ENCODE data around the gene GPLD1.
"Not testable (repeated sequence)": the region's sequence is repeated elsewhere in the genome, so short reads cannot be mapped to it uniquely, and the experiment has no call there.

Gene GPLD1

DNA sequence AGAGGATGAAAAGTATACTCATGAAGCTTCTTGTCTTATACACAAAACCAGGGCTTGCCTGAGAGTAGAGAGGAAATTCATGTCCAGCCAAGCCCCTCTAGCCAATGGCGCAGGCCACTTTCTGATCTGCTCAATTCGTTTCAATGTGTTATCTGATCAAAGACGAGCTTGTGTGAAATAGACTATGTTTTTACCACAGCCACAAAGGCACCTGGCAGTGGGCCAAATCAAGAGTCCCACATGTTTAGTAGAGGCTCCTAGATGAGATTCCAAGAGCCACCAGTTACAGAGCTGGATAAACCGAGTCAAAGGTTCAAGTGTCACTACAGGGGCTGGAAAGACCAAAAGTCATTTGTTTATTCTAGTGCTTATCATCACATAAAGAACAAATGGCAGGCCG lies 34.9 kb downstream of the GPLD1 start:
- DNase-seq, result no peak

DNA sequence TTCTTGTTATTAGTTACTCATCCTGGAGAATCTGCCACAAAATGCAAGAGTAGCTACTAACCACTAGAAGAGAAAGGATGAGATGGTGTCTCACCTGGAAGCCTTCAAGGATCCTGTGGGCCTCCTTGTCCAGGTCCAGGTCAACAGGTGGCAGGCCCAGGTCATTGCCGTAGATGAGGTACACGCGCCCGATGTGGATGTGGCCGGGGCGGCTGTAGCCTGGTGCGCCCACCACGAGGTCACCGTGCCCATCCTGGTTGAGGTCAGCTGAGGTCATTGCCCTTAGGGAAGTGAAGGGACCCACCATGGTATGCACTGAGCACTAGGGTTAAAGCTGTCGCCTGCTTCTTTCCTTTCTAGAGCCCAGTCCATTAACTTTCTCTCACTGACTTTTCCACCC lies 35.5 kb downstream of the GPLD1 start:
- DNase-seq, result no peak

- no peak for DNase-seq
Measured at GRCh38 chr6:24451581-24452388, 37.6 kb downstream of the GPLD1 start.

DNA sequence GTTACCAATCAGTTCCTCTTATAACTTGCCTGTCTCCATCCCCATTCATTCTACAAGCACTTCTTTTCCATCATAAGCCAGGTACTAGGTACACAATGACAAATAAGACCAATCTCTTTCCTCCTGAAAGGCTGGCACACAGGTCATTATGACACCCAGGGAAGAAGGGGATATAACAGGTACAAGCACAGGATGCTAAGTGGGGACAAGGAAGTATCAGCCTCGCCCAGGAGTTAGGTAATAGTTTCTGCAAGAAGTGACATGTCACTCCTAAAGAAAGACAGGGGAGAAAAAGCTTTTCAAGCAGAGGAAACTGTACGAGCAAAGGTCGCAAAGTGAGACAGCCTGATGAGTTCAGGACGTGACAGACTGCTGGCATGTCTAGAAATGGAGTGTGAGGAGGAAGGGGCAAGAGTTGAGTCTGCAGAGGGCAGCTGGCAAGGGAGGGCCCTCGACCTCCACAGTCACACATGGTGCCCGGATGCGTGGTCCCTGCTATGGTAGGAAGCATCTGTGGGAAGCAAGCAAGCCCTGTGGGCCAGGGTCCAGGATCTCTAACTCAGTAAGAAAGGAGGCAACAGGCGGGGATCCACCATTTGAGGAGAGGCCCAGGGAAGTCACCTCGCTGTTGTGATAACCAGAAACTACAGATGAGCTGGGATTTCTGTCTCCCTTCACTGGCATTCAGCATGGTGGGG lies 40.4 kb downstream of the GPLD1 start:
- no peak for DNase-seq

- no peak for DNase-seq
Measured at GRCh38 chr6:24448396-24448795, 41.0 kb downstream of the GPLD1 start.

GRCh38 chr6:24446670-24447069 lies 42.7 kb downstream of the GPLD1 start:
- no peak for DNase-seq

GRCh38 chr6:24445704-24446103 lies 43.7 kb downstream of the GPLD1 start:
- no peak for DNase-seq

GRCh38 chr6:24444588-24444987 lies 44.8 kb downstream of the GPLD1 start:
- no peak for DNase-seq

DNA sequence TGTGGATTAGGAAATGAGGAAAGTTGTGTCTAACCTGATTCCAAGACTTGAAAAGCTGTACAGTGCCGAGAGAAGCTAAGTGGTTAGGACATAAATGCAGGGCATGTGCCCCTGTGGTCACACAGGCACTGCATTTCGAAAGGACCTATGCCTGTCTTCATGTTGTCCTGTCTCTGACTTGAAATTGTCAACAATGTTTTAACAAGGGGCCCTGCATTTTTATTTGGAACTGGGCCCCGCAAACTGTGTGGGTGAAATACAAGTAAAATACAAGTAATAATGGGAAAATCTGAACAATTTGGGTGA lies 47.8 kb downstream of the GPLD1 start:
- DNase-seq, result no peak

- no peak for DNase-seq
Measured at GRCh38 chr6:24440897-24441598, 48.3 kb downstream of the GPLD1 start.

DNA sequence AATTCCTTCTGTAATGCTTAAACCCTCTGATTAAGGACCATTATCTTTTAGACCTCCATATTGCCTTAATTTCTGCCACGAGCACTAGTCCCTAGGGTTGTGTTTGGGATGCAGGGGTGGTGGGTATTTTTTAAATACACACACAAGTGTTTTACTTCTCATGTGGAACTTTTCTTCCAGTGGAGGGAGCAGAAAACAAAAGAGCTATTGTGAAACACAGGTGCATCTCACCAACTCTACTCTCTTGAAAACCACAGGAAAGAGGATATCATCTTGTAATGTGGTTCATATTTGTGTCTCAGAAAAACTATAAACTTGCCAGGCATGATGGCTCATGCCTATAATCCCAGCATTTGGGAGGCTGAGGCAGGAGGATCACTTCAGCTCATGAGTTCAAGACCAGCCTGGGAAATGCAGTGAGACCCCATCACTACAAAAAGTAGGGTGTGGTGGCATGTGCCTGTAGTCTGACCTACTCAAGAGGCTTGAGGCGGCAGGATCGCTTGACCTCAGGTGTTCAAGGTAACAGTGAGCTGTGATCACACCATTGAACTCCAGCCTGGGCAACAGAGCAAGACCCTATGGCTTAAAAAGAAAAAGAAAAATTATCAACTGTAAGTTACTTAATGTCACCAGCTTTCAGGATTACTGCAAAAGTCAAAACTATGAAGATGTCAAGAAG lies 49.4 kb downstream of the GPLD1 start:
- DNase-seq, result no peak

- no peak for DNase-seq
Measured at GRCh38 chr6:24436979-24437378, 52.4 kb downstream of the GPLD1 start.

- DNase-seq, result no peak
Measured at GRCh38 chr6:24432611-24433010, 56.8 kb downstream of the GPLD1 start.

DNA sequence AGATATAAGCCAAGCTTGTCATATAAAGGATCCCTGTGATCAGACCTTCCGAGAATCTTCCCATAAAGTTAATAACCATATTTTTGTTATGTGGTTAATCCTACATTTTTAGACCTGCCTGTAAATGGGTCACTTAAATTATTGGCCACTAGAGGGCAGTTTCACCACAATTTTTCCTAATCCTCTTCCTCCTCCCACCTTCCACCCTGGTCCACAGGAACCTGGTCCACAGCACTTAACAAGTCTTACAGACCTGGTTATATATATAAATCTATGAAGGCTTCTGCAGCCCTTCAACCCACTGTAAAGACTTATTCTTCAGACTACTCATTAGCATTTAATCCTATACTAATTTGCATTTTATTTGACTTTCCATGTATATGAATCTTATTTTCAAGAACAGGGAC lies 58.3 kb downstream of the GPLD1 start:
- peak; percentile 13 to 77 (median 55) for DNase-seq

GRCh38 chr6:24430086-24430485 lies 59.3 kb downstream of the GPLD1 start:
- no peak for DNase-seq

- no peak for DNase-seq
Measured at GRCh38 chr6:24429146-24429545, 60.2 kb downstream of the GPLD1 start.

GRCh38 chr6:24428615-24429014 lies 60.8 kb downstream of the GPLD1 start:
- DNase-seq, result no peak

GRCh38 chr6:24426729-24427446 lies 62.5 kb downstream of the GPLD1 start:
- peak in 1 of 3 experiments; percentile 9 for DNase-seq

DNA sequence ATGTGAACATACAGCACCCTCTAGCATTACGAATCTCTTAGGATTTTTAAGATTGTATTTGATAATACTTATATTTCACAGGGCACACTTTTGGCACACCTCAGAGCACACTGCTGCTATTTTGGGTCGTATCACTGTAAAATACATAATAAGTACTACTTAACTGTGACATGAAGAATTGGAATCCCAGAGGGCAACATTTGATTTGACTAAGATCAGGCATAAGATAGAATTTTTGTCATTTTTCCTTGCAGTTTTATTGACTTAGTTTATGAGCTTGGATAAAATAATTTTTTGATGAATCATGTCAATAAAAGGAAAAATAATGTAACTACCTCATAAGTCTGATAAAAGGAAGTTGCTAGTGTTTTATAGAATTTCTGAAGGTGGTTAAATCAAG lies 64.3 kb downstream of the GPLD1 start:
- no peak for DNase-seq

DNA sequence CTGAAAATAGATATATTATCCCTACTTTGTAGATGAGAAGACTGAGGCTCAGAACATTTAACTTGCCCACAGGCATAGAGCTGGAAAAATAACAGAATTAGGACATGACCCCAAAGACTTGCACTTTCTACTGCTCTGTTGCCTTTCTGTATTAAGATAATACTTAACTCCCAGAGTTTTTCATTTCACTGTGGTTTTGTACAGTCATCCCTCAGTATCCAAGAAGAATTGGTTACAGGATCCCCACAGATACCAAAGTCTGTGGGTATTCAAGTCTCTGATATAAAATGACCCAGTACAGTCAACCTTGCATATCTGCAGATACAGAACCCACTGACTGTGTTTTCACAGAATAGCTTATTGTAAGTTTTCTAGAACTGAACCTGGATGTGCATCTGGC lies 69.9 kb downstream of the GPLD1 start:
- no peak for DNase-seq

GRCh38 chr6:24415753-24416152 lies 73.6 kb downstream of the GPLD1 start:
- no peak for DNase-seq

DNA sequence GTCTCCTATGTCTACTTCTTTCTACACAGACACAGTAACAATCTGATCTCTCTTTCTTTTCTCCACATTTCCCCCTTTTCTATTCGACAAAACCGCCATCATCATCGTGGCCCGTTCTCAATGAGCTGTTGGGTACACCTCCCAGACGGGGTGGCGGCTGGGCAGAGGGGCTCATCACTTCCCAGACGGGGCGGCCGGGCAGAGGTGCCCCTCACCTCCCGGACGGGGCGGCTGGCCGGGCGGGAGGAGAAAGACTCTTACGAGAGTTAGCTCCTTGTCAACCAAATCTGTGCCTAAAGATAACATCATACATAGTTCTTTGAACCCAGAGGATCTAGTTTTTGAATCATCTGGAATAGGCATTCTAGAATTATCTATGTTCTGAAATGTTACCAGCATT lies 74.8 kb downstream of the GPLD1 start:
- DNase-seq, result not testable (repeated sequence)

- DNase-seq, result no peak
Measured at GRCh38 chr6:24412294-24412693, 77.1 kb downstream of the GPLD1 start.

All from NCI-H1417 (cell line).